Mesenchymal stem cell (in vitro differentiated cells and primary cell): ENCODE results near the gene NEUROD4.
A peak's percentile ranks its signal among the peaks of the same experiment; 100 is the strongest.

Experiments used
- DNase-seq: peaks from one replicate; pipeline ENCODE4 v3.0.0-alpha.2; 2013
- H2AFZ ChIP-seq: one replicate; pipeline ENCODE4 v1.6.1; 2013; ENCODE audit warnings: low read depth, mild to moderate bottlenecking, control low read depth, inconsistent platforms, low read length, moderate library complexity
- H2AK5ac ChIP-seq: 2 replicates; pipeline ENCODE4 v1.6.1; 2013; ENCODE audit warnings: low read length, moderate library complexity, mild to moderate bottlenecking, inconsistent platforms; ENCODE audit not compliant: severe bottlenecking
- H2BK120ac ChIP-seq: one replicate; pipeline ENCODE4 v1.6.1; 2013; ENCODE audit warnings: low read depth, mild to moderate bottlenecking, inconsistent platforms, low read length, moderate library complexity
- H2BK12ac ChIP-seq, 2 experiments: one replicate each; pipeline ENCODE4 v1.6.1; 2013; ENCODE audit warnings: inconsistent platforms in 2 of 2, low read length in 2 of 2, mild to moderate bottlenecking in 2 of 2, moderate library complexity in 2 of 2, control low read depth in 1 of 2
- H2BK15ac ChIP-seq: one replicate; pipeline ENCODE4 v1.6.1; 2013; ENCODE audit warnings: mild to moderate bottlenecking, low read depth, inconsistent platforms; ENCODE audit not compliant: poor library complexity, severe bottlenecking
- H2BK5ac ChIP-seq: 2 replicates; pipeline ENCODE4 v1.6.1; 2013; ENCODE audit warnings: low read depth, mild to moderate bottlenecking, low read length, control low read depth, inconsistent platforms; ENCODE audit not compliant: poor library complexity, severe bottlenecking
- H3K14ac ChIP-seq, 2 experiments: one replicate each; pipeline ENCODE4 v1.6.1; 2013; ENCODE audit warnings: inconsistent platforms in 2 of 2, low read length in 2 of 2, control low read depth in 1 of 2, mild to moderate bottlenecking in 1 of 2, moderate library complexity in 1 of 2
- H3K18ac ChIP-seq, 2 experiments: one replicate each; pipeline ENCODE4 v1.6.1; 2013; ENCODE audit warnings: inconsistent platforms in 2 of 2, low read length in 2 of 2, control low read depth in 1 of 2, low read depth in 1 of 2, mild to moderate bottlenecking in 1 of 2
- H3K23ac ChIP-seq, 2 experiments: one replicate each; pipeline ENCODE4 v1.6.1; 2013; ENCODE audit warnings: inconsistent platforms in 2 of 2, low read length in 2 of 2, mild to moderate bottlenecking in 2 of 2, moderate library complexity in 2 of 2, control low read depth in 1 of 2
- H3K27ac ChIP-seq: 2 replicates; pipeline ENCODE4 v1.5.1; 2013; ENCODE audit warnings: mild to moderate bottlenecking, moderate library complexity, low read length, control low read depth, inconsistent platforms; ENCODE audit not compliant: poor library complexity, severe bottlenecking
- H3K27me3 ChIP-seq, 2 experiments: 2 replicates each; pipeline versions ENCODE4 v1.6.1 to v1.7.0; 2013; ENCODE audit warnings: low read length in 2 of 2, mild to moderate bottlenecking in 2 of 2, moderate library complexity in 2 of 2, control low read depth in 1 of 2, inconsistent platforms in 1 of 2; ENCODE audit not compliant: control insufficient read depth in 1 of 2, insufficient read depth in 1 of 2
- H3K36me3 ChIP-seq, 2 experiments: 2 replicates each; pipeline versions ENCODE4 v1.6.1 to v1.7.0; 2013; ENCODE audit warnings: low read length in 2 of 2, control low read depth in 1 of 2, inconsistent platforms in 1 of 2, low read depth in 1 of 2, mild to moderate bottlenecking in 1 of 2; ENCODE audit not compliant: insufficient read depth in 2 of 2, control insufficient read depth in 1 of 2
- H3K4ac ChIP-seq, 2 experiments: one replicate each; pipeline ENCODE4 v1.6.1; 2013; ENCODE audit warnings: inconsistent platforms in 2 of 2, low read length in 2 of 2, mild to moderate bottlenecking in 2 of 2, moderate library complexity in 2 of 2, control low read depth in 1 of 2, low read depth in 1 of 2
- H3K4me1 ChIP-seq: 2 replicates; pipeline ENCODE4 v1.6.1; 2013; ENCODE audit warnings: low read depth, low read length, control low read depth; ENCODE audit not compliant: control insufficient read depth, insufficient read depth
- H3K4me2 ChIP-seq: 2 replicates; pipeline ENCODE4 v1.6.1; 2013; ENCODE audit warnings: low read length, mild to moderate bottlenecking, inconsistent platforms; ENCODE audit not compliant: poor library complexity, severe bottlenecking
- H3K4me3 ChIP-seq, 2 experiments: 2 replicates each; pipeline versions ENCODE4 v1.5.1 to v1.7.0; 2013; ENCODE audit warnings: low read length in 2 of 2, mild to moderate bottlenecking in 2 of 2, control low read depth in 1 of 2, low read depth in 1 of 2; ENCODE audit not compliant: insufficient read depth in 1 of 2
- H3K79me1 ChIP-seq: replicated peaks from 2 replicates; pipeline ENCODE4 v1.6.1; 2013; ENCODE audit warnings: mild to moderate bottlenecking, control low read depth, low read length, inconsistent platforms; ENCODE audit not compliant: poor library complexity, severe bottlenecking
- H3K9ac ChIP-seq: 2 replicates; pipeline ENCODE4 v1.7.0; 2013; ENCODE audit warnings: mild to moderate bottlenecking, low read length, moderate library complexity
- H3K9me3 ChIP-seq: 2 replicates; pipeline ENCODE4 v1.7.0; 2013; ENCODE audit warnings: mild to moderate bottlenecking, low read length; ENCODE audit not compliant: control insufficient read depth
- H4K8ac ChIP-seq: one replicate; pipeline ENCODE4 v1.6.1; 2013; ENCODE audit warnings: inconsistent platforms, mild to moderate bottlenecking, low read length, moderate library complexity
- H4K91ac ChIP-seq: one replicate; pipeline ENCODE4 v1.6.1; 2013; ENCODE audit warnings: mild to moderate bottlenecking, low read length, inconsistent platforms
- WGBS: methylation state at CpG from one replicate; pipeline ENCODE4 v1.1.7; 2013; ENCODE audit warnings: mixed read lengths; 5-methylcytosine and 5-hydroxymethylcytosine counted together

The NEUROD4 gene

DNA sequence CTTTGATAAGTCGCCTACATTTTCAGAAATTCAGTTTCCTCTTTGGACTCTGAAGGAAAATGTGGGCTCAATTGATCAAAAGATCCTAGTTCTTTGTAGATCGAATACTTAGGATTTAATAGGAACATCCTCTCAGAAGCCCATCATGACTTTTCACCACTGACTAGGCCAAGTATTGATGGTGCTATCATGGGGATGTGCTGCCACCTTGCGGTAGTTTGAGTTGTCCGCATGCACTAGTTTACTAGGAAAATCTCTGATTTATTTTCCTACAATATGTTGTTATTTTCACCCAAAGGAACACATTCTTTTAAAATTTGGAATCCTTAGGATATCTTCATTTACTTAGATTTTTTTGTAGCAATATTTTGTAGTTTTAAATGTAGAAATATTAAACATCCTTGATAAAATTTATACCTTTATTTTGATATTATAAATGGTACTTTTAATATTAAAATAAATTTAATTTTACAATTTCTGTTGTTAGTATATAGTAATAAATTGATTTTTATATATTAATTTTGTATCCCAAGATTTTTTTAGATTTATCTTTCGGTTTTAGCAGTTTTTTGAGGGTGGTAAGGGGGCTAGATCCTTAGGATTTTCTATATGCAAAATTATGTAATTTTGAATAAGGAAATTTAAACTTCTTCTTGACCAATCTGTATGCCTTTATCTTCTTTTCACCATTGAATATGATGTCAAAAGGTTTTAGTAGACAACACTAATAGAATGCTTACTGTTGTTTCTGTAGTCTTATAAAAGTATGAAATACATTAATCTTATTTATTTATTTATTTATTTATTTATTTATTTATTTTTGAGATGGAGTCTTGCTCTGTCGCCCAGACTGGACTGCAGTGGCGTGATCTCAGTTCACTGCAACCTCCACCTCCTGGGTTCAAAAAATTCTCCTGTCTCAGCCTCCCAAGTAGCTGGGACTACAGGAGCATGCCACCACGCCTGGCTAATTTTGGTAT is 53.6 kb downstream of the NEUROD4 start:
- 100% methylated on average over 1 of the region's 8 CpGs for WGBS
- Histone ChIP-seq H3K4me3 (no peak overlapping the region), H3K4me1 (no peaks in the 10 kb centered on the region), H3K79me1 (no peaks in the 10 kb centered on the region), H3K9ac (no peak overlapping the region), H3K4ac (no peak overlapping the region), H3K9me3 (no peaks in the 10 kb centered on the region), H3K18ac (no peak overlapping the region), H3K27ac (no peak overlapping the region), H3K23ac (no peak overlapping the region), H3K27me3 (peaks cover 0 to 10% of the 10 kb centered on the region in 2 experiments), H3K14ac (no peak overlapping the region), H2BK15ac (no peak overlapping the region), H2BK120ac (no peak overlapping the region), H2BK5ac (no peak overlapping the region), H4K91ac (no peak overlapping the region), H3K4me2 (no peak overlapping the region), H3K36me3 (no peaks in the 10 kb centered on the region), H4K8ac (no peak overlapping the region), H2AK5ac (no peak overlapping the region), H2BK12ac (no peak overlapping the region), H2AFZ (no peak overlapping the region)
- DNase-seq = peak; percentile 62

GRCh38 chr12:55074806-55075205 is 55.0 kb downstream of the NEUROD4 start:
- no peak overlapping the region for H2BK12ac ChIP-seq

More at GRCh38 chr12:55074806-55075205, 55.0 kb downstream of the NEUROD4 start:
- Histone ChIP-seq H3K27me3 (peaks cover 0 to 12% of the 10 kb centered on the region in 2 experiments), H3K23ac (no peak overlapping the region), H2AK5ac (no peak overlapping the region), H3K4ac (no peak overlapping the region), H4K91ac (no peak overlapping the region), H2BK15ac (no peak overlapping the region), H2AFZ (no peak overlapping the region), H4K8ac (no peak overlapping the region), H3K27ac (no peak overlapping the region), H3K4me3 (no peak overlapping the region), H3K9me3 (peaks cover 5% of the 10 kb centered on the region), H2BK5ac (no peak overlapping the region), H3K4me2 (no peak overlapping the region), H3K4me1 (no peaks in the 10 kb centered on the region), H3K18ac (no peak overlapping the region), H3K9ac (no peak overlapping the region), H2BK120ac (no peak overlapping the region), H3K79me1 (no peaks in the 10 kb centered on the region), H3K14ac (no peak overlapping the region), H3K36me3 (no peaks in the 10 kb centered on the region)
- no peak for DNase-seq
- 92% methylated on average over 3 of the region's 3 CpGs for WGBS
